Stimulated activated CD4-positive, alpha-beta T cell treated with anti-CD3 and anti-CD28 coated beads, Interleukin-12 subunit alpha, Interleukin-12 subunit beta, amount 100 ng/mL, for 48 hours (primary cell): ENCODE measurements around the gene SAG.

Source experiments
- DNase-seq, 3 donors: peaks; one replicate each; pipeline ENCODE4 v3.0.0-alpha.2; 2020; ENCODE audit warnings: low read depth in 2 of 3, low spot score in 1 of 3

The SAG gene

DNA sequence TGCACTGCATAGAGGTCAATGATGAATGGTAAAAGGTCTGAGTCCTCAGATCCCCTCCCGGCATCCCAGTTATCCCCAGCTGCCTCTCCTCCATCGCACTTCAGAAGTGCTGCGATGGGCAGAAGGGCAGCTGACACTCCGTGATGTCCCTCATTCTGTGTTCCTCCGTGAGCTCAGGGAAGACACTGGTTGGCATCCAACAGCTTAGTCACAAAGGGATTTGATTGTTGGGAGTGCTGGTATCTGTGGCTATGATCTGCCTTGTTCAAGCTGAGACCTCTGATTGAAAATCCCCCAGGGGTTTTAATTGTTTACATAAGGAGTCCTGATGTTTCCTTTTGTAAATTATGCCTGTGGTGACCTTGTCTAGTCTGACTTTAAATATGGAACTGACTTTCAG, 19.0 kb upstream of the SAG start:
- no peak for DNase-seq

DNA sequence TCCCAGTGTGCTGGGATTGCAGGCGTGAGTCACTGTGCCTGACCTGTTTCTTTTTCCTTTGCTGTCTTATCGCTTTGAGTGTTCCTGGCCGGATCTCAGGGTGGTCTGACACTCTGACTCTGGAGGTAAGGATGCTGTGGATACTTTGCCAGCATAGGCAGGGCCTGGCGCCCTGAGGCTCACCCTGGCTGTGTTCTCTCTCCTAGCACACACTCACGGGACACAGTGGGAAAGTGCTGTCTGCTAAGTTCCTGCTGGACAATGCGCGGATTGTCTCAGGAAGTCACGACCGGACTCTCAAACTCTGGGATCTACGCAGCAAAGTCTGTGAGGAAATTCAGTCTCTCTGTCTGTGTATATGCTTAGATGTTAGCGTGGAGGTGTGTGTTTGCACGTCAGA, 18.0 kb upstream of the SAG start:
- no peak for DNase-seq

DNA sequence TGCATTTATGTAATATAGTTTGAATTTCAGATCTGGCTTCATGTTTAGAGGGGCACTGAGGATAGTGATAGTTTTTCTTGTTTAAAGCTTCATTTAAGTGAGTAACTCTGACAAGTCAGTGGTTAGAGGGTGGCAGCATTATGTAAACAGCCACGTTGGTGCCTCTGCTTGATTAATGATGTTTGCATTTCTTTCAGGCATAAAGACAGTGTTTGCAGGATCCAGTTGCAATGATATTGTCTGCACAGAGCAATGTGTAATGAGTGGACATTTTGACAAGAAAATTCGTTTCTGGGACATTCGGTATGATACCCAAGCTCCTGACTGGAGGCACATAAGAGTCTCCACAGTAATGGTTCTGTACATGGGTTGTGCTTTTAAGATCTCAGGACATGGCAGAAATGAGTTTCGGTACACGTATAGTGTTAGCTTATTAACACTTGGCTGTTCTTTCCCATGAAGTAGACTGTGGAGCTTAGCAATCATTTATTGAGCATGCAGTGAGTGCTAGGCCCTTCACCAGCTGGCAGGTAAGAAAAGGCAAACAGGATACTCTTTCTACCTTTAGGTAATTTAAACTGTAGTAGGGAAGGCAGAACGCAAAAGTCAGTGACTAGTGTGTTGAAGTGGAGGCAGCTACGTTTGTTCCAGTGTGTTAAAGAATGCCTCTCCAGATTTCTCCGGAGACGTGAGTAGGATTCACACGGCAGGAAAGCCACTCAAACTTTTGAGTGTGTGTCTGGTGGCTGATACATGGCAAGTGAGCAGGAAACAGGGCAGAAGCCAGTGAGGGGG, 17.4 kb upstream of the SAG start:
- DNase-seq = no peak

GRCh38 chr2:233295891-233296290, 11.7 kb upstream of the SAG start:
- DNase-seq = no peak

- DNase-seq = no peak
Observed at GRCh38 chr2:233297076-233297475, 10.5 kb upstream of the SAG start.

GRCh38 chr2:233300401-233300800, 7.2 kb upstream of the SAG start:
- DNase-seq = no peak

DNA sequence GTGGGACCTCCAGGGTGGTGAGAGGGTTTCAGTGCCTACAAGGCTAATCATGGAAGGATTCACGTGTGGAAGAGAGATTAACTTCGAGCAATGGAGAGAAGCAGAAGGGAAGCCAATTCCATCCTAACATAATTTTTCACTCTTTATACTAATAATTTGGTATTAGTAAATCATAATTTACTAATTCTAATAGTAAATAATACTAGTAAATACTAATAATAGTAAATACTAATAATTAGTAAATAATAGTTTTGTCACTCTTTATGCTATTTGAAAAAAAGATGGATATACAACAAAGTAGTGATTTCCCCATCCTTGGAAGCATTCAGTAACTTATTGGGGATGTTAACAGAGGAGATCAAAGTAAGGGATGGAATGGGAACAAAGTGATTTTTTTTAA, 6.4 kb upstream of the SAG start:
- DNase-seq = no peak

- no peak for DNase-seq
Observed at GRCh38 chr2:233301811-233302210, 5.8 kb upstream of the SAG start.

DNA sequence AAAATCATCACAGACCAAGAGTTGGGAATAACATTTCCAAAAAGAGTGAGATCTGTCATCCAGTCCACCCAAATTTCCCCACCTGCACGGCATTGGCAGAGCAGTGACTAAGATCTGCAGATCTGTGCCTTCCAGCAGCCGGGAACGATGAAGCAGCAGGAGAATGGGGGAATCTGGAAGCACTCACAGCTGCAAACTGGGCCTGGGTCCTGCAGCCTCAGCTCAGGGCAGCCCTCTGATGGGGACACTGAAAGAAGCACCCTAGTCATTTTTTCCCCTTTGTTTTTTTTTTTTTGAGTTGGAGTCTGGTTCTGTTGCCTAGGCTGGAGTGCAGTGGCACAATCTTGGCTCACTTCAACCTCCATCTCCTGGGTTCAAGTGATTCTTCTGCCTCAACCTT, 4.4 kb upstream of the SAG start:
- DNase-seq = no peak

GRCh38 chr2:233311241-233311926, 3.8 kb downstream of the SAG start:
- DNase-seq = no peak

- DNase-seq = no peak
Observed at GRCh38 chr2:233312874-233313273, 5.3 kb downstream of the SAG start.

DNA sequence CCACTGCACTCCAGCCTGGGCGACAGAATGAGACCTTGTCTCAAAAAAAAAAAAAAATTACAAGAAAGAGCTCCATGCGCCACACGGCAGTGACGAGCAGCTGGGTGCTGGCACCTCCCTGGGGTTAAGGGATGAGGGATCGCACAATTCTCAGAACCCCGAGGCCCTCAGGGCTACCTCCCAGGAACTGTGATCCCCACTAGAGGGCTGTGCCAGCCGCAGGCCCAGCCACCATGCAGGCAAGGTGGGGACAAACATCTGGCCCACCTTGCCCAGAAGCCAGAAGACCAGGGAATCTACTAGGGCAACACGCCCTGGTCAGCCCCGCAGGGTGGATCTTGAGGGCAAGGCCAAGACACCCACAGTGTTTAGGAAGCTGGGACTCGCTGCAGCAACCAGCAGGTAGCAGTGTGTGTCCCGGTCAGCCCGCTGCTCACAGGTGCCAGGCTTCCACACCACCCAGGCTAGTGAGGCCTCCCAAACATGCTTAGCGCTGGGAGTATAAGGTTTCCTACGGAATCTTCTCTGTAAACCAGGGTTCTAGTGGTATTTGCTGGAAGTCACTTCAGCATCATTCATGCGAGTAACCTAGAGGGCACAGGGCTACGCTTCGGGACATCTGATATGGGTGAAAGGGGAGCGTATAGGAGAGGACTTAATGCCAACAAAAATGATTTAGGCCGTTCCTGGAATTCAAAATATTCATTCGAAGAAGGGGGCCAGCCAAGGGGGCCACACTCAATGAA, 6.7 kb downstream of the SAG start:
- DNase-seq = no peak

DNA sequence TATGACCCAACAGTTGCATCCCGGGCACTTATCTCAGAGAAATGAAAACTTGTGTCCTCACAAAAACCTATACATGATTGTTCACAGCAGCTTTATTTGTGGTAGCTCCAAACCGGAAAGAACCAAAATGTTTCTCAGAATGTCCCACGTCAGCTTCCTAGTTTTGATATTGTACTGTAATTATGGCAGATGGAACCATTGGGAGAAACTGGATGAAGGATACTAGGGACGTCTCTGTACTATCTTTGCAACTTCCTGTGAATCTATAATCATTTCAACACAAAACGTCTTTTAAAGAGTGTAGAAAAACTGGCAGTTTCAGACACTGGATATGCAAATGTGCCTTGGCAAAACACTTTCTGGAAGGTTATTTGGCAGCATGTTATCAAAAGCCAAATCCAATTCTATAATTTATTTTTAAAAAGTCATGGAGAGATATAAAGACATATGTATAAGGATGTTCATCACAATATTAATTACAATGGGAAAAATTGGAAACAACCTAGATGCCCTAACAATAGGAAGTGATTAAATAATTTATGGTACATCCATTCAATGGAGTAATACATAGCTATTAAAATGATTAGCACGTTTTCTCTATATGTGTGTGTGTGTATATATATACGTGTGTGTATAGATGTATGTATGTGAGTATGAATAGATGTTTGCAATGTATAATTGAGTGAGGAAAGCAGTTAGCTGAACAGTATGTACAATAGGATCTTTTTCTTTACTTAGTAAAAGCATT, 9.8 kb downstream of the SAG start:
- no peak for DNase-seq

DNA sequence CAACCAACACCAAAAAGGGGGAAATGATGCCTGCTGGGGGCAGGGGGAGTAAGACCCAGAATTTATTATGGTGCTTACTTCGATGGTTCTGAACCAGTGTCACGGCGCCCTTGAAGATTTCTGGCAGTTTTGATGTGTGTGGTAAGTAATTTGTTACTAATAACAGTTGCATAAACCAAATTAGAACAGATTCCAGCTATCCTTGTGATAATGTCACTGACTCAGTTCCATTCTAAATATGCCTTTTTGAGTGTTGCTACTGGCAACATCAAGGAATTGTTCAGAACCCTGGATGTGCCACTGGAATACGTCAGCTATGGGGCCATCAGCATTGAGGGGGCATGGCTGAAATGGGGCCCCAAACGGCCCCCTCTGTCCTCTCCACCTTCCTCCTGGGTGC, 11.6 kb downstream of the SAG start:
- no peak for DNase-seq

DNA sequence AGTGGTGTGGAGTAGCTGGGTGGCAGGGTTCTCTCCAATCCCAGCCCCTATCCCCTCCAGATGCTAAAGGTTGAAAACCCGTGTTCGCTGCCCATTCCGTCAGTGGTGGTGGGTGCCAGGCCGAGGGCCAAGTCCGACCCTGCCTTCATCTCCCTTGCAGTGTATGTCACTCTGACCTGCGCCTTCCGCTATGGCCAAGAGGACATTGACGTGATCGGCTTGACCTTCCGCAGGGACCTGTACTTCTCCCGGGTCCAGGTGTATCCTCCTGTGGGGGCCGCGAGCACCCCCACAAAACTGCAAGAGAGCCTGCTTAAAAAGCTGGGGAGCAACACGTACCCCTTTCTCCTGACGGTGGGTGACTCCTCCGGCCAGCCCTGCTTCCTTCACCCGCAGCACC, 12.9 kb downstream of the SAG start:
- no peak for DNase-seq

DNA sequence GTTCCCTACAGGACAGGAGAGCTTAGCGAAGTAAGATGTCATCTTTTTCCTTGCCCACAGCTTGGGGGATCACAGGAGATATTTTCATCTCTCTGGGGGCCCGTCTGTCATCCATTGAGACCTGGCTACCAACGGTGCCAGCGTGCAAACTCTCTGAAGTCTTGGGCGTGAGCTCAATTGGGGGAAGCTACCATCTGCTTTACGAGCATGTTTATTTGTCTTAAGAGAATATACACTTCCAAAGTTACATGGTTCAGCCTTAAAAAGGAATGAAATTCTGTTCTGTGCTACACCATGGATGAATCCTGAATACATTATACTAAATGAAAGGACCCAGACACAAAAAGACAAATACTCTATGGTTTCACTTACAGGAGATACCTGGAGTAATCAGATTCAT, 13.6 kb downstream of the SAG start:
- DNase-seq = no peak

DNA sequence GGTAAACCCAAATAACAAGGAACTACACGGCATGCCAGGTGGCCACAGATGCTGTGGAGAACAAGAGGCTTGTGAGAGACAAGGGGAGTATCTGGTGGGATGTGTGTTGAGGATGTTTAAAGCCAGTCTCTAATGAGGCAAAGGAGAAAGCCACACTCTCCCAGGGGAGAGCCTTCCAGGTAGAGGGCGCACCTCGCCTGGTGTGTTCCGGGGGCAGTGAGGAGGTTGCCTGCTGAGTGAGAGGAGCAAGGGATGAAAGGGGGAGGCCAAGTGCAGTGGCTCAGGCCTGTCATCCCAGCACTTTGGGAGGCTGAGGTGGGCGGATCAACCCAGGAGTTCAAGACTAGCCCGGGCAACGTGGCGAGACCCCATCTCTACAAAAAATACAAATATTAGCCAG, 16.2 kb downstream of the SAG start:
- DNase-seq = no peak

DNA sequence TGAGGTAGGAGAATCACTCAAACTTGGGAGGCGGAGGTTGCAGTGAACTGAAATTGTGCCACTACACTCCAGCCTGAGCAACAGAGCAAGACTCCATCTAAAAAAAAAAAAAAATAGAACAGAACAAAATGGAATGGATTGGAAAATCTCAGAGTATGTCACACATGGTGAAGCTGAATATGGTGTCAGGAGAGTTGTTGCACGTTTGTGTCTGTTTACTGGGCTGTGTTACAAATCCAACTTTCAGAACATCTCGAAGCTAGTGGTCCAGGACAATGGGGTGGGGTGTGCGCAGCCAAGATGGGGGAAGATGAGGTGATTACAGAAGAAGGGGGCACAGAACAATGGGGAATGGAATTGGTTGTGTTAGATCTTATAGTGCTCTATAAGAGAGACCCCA, 17.6 kb downstream of the SAG start:
- DNase-seq = no peak

- no peak for DNase-seq
Observed at GRCh38 chr2:233325814-233326213, 18.2 kb downstream of the SAG start.

- no peak for DNase-seq
Observed at GRCh38 chr2:233326500-233326899, 18.9 kb downstream of the SAG start.

GRCh38 chr2:233328922-233329321, 21.3 kb downstream of the SAG start:
- no peak for DNase-seq
